Left lung (tissue), 10 donors: ENCODE measurements around the gene ATP6V1B1. TPM values are rescaled to one million over a fixed set of nuclear protein-coding genes. Genes with fewer than 3 reads are reported as not detected.

Experiments used
- ATAC-seq: fragments of 200-7000 bp; cut with Tn5 transposase; one replicate; pipeline ENCODE4 v1.9.1; 2020; ENCODE audit warnings: moderate library complexity
- DNase-seq, 4 donors: peaks; one replicate each; pipeline ENCODE4 v3.0.0-alpha.2; 2013 to 2020
- H3K27ac ChIP-seq, 2 donors: fragments of 200-600 bp; sonication (generic) in 1 of 2; one replicate each; pipeline versions ENCODE4 v1.5.0 to v1.8.0; 2020 to 2021
- H3K27me3 ChIP-seq, 2 donors: fragments of 200-600 bp; sonication (generic) in 1 of 2; one replicate each; pipeline versions ENCODE4 v1.5.0 to v1.8.0; 2020 to 2021
- H3K36me3 ChIP-seq, 2 donors: fragments of 200-600 bp; sonication (generic) in 1 of 2; one replicate each; pipeline versions ENCODE4 v1.5.0 to v1.8.0; 2020 to 2021
- H3K4me1 ChIP-seq, 2 donors: fragments of 200-600 bp; one replicate each; pipeline ENCODE4 v1.8.0; 2021
- H3K4me3 ChIP-seq, 2 donors: fragments of 200-600 bp; sonication (generic) in 1 of 2; one replicate each; pipeline versions ENCODE4 v1.5.0 to v1.8.0; 2020 to 2021; ENCODE audit warnings: mild to moderate bottlenecking in 1 of 2
- H3K9me3 ChIP-seq, 2 donors: fragments of 200-600 bp; sonication (generic) in 1 of 2; one replicate each; pipeline versions ENCODE4 v1.5.0 to v1.8.0; 2020 to 2021
- intact Hi-C, 2 donors: fragments of 100-400 bp; cut with DNase I; formaldehyde crosslinking; loops; one replicate each; pipeline versions ENCODE4 v1.11.2 to v1.14.2; 2022
- polyA plus RNA-seq, 6 donors: library from polyadenylated mRNA; unstranded; fragments of 120-200 nt; gene quantifications; one replicate each; pipeline ENCODE4 v1.2.1, GENCODE V29; 2013; ENCODE audit not compliant: insufficient read length in 6 of 6
- total RNA-seq, 2 donors: library from RNA; stranded (reverse); fragmentation: NEBNext Ultra II Directional; extraction: Animal tissue kit (Norgen Biotek cat#: 25700); gene quantifications; one replicate each; pipeline ENCODE4 v1.2.1, GENCODE V29; 2021
- TF ChIP-seq, protein P1 (sequence below), 2 donors: fragments of 200-600 bp; sonication (generic) in 1 of 2; IDR thresholded peaks; one replicate each; pipeline versions ENCODE4 v1.5.0 to v1.8.0; 2021; ENCODE audit warnings: antibody characterized with exemption in 2 of 2
- donor health status: DM: no; HTN: yes; CAD: no.
- donor health status: DM: no; HTN: no; CAD: no.

Gene ATP6V1B1
- total and polyA plus RNA-seq, 8 donors = 0.76 to 5.5 (median 4.7) TPM

GRCh38 chr2:70895998-70896764 lies 39.5 kb upstream of the ATP6V1B1 start:
- Histone ChIP-seq H3K27me3 (peaks cover 81 to 100% of the 10 kb centered on the region in 2 donors), H3K4me3 (no peak overlapping the region), H3K4me1 (peaks cover 7 to 19% of the 10 kb centered on the region in 2 donors), H3K27ac (no peak overlapping the region), H3K9me3 (no peaks in the 10 kb centered on the region), H3K36me3 (no peaks in the 10 kb centered on the region)
- intact Hi-C loops = no loop called here
- TF ChIP-seq, protein P1, sequence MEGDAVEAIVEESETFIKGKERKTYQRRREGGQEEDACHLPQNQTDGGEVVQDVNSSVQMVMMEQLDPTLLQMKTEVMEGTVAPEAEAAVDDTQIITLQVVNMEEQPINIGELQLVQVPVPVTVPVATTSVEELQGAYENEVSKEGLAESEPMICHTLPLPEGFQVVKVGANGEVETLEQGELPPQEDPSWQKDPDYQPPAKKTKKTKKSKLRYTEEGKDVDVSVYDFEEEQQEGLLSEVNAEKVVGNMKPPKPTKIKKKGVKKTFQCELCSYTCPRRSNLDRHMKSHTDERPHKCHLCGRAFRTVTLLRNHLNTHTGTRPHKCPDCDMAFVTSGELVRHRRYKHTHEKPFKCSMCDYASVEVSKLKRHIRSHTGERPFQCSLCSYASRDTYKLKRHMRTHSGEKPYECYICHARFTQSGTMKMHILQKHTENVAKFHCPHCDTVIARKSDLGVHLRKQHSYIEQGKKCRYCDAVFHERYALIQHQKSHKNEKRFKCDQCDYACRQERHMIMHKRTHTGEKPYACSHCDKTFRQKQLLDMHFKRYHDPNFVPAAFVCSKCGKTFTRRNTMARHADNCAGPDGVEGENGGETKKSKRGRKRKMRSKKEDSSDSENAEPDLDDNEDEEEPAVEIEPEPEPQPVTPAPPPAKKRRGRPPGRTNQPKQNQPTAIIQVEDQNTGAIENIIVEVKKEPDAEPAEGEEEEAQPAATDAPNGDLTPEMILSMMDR (IDR thresholded peaks at IDR 0.05) = no peak
- DNase-seq (no peak), ATAC-seq (no peak)

GRCh38 chr2:70896765-70897202 lies 38.9 kb upstream of the ATP6V1B1 start:
- Histone ChIP-seq H3K27ac (no peak overlapping the region), H3K4me3 (no peak overlapping the region), H3K9me3 (no peaks in the 10 kb centered on the region), H3K4me1 (peaks cover 7 to 25% of the 10 kb centered on the region in 2 donors), H3K27me3 (peaks cover 83 to 100% of the 10 kb centered on the region in 2 donors), H3K36me3 (no peaks in the 10 kb centered on the region)
- intact Hi-C loops = no loop called here
- DNase-seq (no peak), ATAC-seq (no peak)
- TF ChIP-seq, protein P1 (IDR thresholded peaks at IDR 0.05) = no peak

- no peaks in the 10 kb centered on the region for H3K36me3 ChIP-seq
- H3K27me3 ChIP-seq = peaks cover 83 to 100% of the 10 kb centered on the region in 2 donors
- no peak overlapping the region for H3K27ac ChIP-seq
- ATAC-seq (no peak), DNase-seq (no peak)
- peaks cover 7 to 28% of the 10 kb centered on the region in 2 donors for H3K4me1 ChIP-seq
- intact Hi-C loops = no loop called here
- TF ChIP-seq, protein P1 (IDR thresholded peaks at IDR 0.05) = no peak
- no peak overlapping the region for H3K4me3 ChIP-seq
- no peaks in the 10 kb centered on the region for H3K9me3 ChIP-seq
These were observed 38.3 kb upstream of the ATP6V1B1 start for GRCh38 chr2:70897203-70897976.

- ATAC-seq (no peak), DNase-seq (no peak)
- peaks cover 82 to 100% of the 10 kb centered on the region in 2 donors for H3K27me3 ChIP-seq
- intact Hi-C loops = no loop called here
- H3K36me3 ChIP-seq = no peaks in the 10 kb centered on the region
- no peak overlapping the region for H3K27ac ChIP-seq
- no peak overlapping the region for H3K4me3 ChIP-seq
- H3K9me3 ChIP-seq = no peaks in the 10 kb centered on the region
- peaks cover 7 to 28% of the 10 kb centered on the region in 2 donors for H3K4me1 ChIP-seq
- TF ChIP-seq, protein P1 (IDR thresholded peaks at IDR 0.05) = no peak
These were observed 37.8 kb upstream of the ATP6V1B1 start for GRCh38 chr2:70897977-70898226.
